GM13976 (cell line): ENCODE measurements around the gene MIER3.
"Not testable (repeated sequence)": the region's sequence is repeated elsewhere in the genome, so short reads cannot be mapped to it uniquely, and the experiment has no call there.

Experiments
- DNase-seq: peaks from one replicate; pipeline ENCODE4 v3.0.0; 2012; ENCODE audit warnings: low spot score
- CTCF ChIP-seq: IDR thresholded peaks from 2 replicates; pipeline ENCODE4 v1.5.1; 2012; ENCODE audit warnings: borderline replicate concordance, mild to moderate bottlenecking; ENCODE audit not compliant: insufficient read depth; ENCODE audit errors: extremely low read depth, missing control alignments, control extremely low read depth
- in situ Hi-C: fragments of 300-500 bp; cut with MboI; formaldehyde crosslinking; loops from one replicate; pipeline ENCODE4 v1.12.0; 2022; ENCODE audit warnings: low sequenced_read_pairs, mixed read lengths, inconsistent platforms; ENCODE audit not compliant: unreplicated experiment

Gene MIER3

GRCh38 chr5:56986626-56986947 is 34.7 kb upstream of the MIER3 start:
- DNase-seq, result no peak
- no peak for TF ChIP-seq CTCF
- in situ Hi-C loops, result no loop called here

GRCh38 chr5:56985936-56986625 is 34.2 kb upstream of the MIER3 start:
- in situ Hi-C loops, result no loop called here
- no peak for DNase-seq
- no peak for TF ChIP-seq CTCF

- in situ Hi-C loops, result no loop called here
- no peak for TF ChIP-seq CTCF
- no peak for DNase-seq
Measured at GRCh38 chr5:56984445-56984844, 32.5 kb upstream of the MIER3 start.

- no peak for TF ChIP-seq CTCF
- in situ Hi-C loops, result no loop called here
- no peak for DNase-seq
Measured at GRCh38 chr5:56983593-56984361, 31.9 kb upstream of the MIER3 start.

DNA sequence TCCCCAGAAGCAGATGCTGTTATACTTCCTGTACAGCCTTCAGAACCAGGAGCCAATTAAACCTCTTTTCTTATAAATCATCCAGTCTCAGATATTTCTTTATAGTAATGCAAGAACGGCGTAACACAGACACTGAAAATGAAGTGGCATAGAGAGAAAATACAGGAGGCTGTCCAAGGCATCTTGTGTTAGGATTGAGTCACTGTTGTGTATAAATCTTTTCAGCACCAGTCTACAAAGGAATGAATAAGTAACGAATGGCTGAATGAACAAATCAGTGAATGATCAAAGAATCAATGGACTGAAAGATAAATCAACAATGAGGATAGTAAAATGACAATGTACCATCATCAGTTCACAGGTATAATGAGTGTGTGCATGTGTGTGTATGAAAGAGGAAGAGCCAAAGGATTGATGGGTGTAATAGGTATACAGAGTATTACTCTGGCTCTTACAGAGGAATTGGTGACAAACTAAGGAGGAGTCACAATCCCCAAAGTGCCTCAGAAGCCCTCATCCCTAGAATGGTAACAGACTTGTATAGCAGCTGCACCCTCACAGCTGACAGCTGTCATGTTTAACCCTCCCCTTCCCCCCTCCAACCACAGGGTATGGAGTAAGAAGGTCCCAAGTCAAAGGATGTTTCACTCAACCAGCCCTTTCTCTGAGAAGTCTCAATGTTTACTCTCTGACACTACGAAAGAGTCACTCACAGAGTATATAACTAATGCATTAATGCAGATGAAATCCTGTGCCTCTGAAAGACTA is 29.8 kb upstream of the MIER3 start:
- in situ Hi-C loops, result no loop called here
- no peak for TF ChIP-seq CTCF
- no peak for DNase-seq

GRCh38 chr5:56979968-56980367 is 28.0 kb upstream of the MIER3 start:
- no peak for TF ChIP-seq CTCF
- DNase-seq, result no peak
- in situ Hi-C loops, result no loop called here

DNA sequence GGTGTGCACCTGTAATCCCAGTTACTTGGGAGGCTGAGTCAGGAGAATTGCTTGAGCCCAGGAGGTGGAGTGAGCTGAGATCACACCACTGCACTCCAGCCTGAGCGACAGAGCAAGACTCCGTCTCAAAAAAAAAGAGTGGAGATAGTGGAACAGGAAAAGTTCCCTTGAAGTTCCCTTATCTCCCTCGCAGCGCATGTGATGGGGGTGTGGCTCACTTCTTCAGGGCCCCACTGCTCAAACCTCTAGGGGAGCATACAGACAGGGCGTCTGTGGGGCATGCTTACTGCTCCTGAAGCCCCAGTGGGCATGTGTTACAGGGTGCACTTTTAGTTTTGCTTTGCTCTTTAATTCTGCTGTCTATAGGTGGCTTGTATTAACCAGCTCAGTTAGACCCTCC is 27.6 kb upstream of the MIER3 start:
- DNase-seq, in situ Hi-C loops: not testable (repeated sequence)
